GM23338 (cell line): ENCODE data around the gene LDHAL6A. TPM values are rescaled to one million over a fixed set of nuclear protein-coding genes. Genes with fewer than 3 reads are reported as not detected.

Experiments
- ATAC-seq: fragments of 200-7000 bp; cut with Tn5 transposase; 3 replicates; pipeline ENCODE4 v1.9.1; 2020
- DNase-seq: peaks from one replicate; pipeline ENCODE4 v3.0.0-alpha.2; 2015; ENCODE audit warnings: low spot score
- H2AFZ ChIP-seq: fragments of 200-600 bp; sonication (generic); 2 replicates; pipeline ENCODE4 v1.8.0; 2016; ENCODE audit warnings: antibody characterized with exemption, mild to moderate bottlenecking, moderate library complexity
- H3F3A ChIP-seq: fragments of 200-600 bp; sonication (generic); replicated peaks from 2 replicates; pipeline ENCODE4 v1.8.0; 2017; ENCODE audit warnings: antibody characterized with exemption, mixed run types, low read depth
- H3K27ac ChIP-seq: fragments of 200-600 bp; sonication (generic); 2 replicates; pipeline ENCODE4 v1.6.1; 2016; ENCODE audit warnings: low read depth
- H3K27me3 ChIP-seq: fragments of 200-600 bp; sonication (generic); 2 replicates; pipeline ENCODE4 v1.8.0; 2016; ENCODE audit warnings: mild to moderate bottlenecking, mixed run types, moderate library complexity; ENCODE audit not compliant: insufficient read depth
- H3K36me3 ChIP-seq: fragments of 200-600 bp; sonication (generic); 2 replicates; pipeline ENCODE4 v1.8.0; 2016; ENCODE audit warnings: mild to moderate bottlenecking; ENCODE audit not compliant: insufficient read depth
- H3K4me1 ChIP-seq: fragments of 200-600 bp; sonication (generic); 2 replicates; pipeline ENCODE4 v1.8.0; 2016; ENCODE audit warnings: mild to moderate bottlenecking, moderate library complexity; ENCODE audit not compliant: insufficient read depth
- H3K4me2 ChIP-seq: fragments of 200-600 bp; sonication (generic); 2 replicates; pipeline ENCODE4 v1.7.1; 2017; ENCODE audit warnings: mixed run types
- H3K4me3 ChIP-seq: fragments of 200-600 bp; sonication (generic); 2 replicates; pipeline ENCODE4 v1.6.1; 2016; ENCODE audit warnings: mixed run types
- H3K79me2 ChIP-seq: fragments of 200-600 bp; sonication (generic); replicated peaks from 2 replicates; pipeline ENCODE4 v1.8.0; 2017; ENCODE audit warnings: mild to moderate bottlenecking; ENCODE audit not compliant: insufficient read depth
- H3K9me2 ChIP-seq: fragments of 200-600 bp; sonication (generic); 2 replicates; pipeline ENCODE4 v1.8.0; 2017; ENCODE audit not compliant: insufficient read depth
- H4K20me1 ChIP-seq: fragments of 200-600 bp; sonication (generic); replicated peaks from 2 replicates; pipeline ENCODE4 v1.8.0; 2017; ENCODE audit warnings: mild to moderate bottlenecking; ENCODE audit not compliant: insufficient read depth
- H3K27ac Mint-ChIP-seq: 2 replicates; pipeline ENCODE4 v1.8.0; 2020; ENCODE audit warnings: inconsistent platforms, mild to moderate bottlenecking, moderate library complexity, mixed read lengths
- H3K27me3 Mint-ChIP-seq: 3 replicates; pipeline ENCODE4 v1.8.0; 2022; ENCODE audit warnings: low read depth, mild to moderate bottlenecking, moderate library complexity, mixed read lengths, inconsistent platforms; ENCODE audit not compliant: insufficient read depth, poor library complexity
- H3K36me3 Mint-ChIP-seq: 3 replicates; pipeline ENCODE4 v1.8.0; 2021; ENCODE audit warnings: low read depth, mild to moderate bottlenecking, inconsistent platforms, moderate library complexity, mixed read lengths
- H3K4me1 Mint-ChIP-seq: 3 replicates; pipeline ENCODE4 v1.8.0; 2020; ENCODE audit warnings: mild to moderate bottlenecking, inconsistent platforms, mixed read lengths
- H3K4me3 Mint-ChIP-seq: 3 replicates; pipeline ENCODE4 v1.8.0; 2021; ENCODE audit warnings: moderate library complexity, mild to moderate bottlenecking, inconsistent platforms, mixed read lengths
- H3K9me3 Mint-ChIP-seq: 3 replicates; pipeline ENCODE4 v1.8.0; 2020; ENCODE audit warnings: moderate library complexity, mild to moderate bottlenecking, inconsistent platforms, mixed read lengths
- JUNB ChIP-seq: IDR thresholded peaks from one replicate; pipeline ENCODE4 v1.6.1; 2016; ENCODE audit warnings: antibody characterized with exemption; ENCODE audit not compliant: unreplicated experiment
- NANOG ChIP-seq: IDR thresholded peaks from 2 replicates; pipeline ENCODE4 v1.6.1; 2016; ENCODE audit warnings: antibody characterized with exemption, borderline replicate concordance
- POLR2AphosphoS5 ChIP-seq: IDR thresholded peaks from 2 replicates; pipeline ENCODE4 v1.6.1; 2016; ENCODE audit warnings: antibody characterized with exemption, low read depth
- STAT1 ChIP-seq: IDR thresholded peaks from one replicate; pipeline ENCODE4 v1.6.1; 2016; ENCODE audit warnings: antibody characterized with exemption; ENCODE audit not compliant: unreplicated experiment
- ZNF331 ChIP-seq: fragments of 250-450 bp; sonication (Bioruptor Pico); IDR thresholded peaks from 2 replicates; pipeline ENCODE4 v1.5.0; 2020; ENCODE audit warnings: low read depth, mild to moderate bottlenecking, moderate library complexity
- polyA plus RNA-seq: library from polyadenylated mRNA; unstranded; fragments of >200 nt; fragmentation: Nextera tagmentation; extraction: Ambion mirVana; gene quantifications from 2 replicates; pipeline ENCODE4 v1.2.1, GENCODE V29; 2016
- total RNA-seq: library from RNA; depleted of rRNA; stranded (reverse); fragments of >200 nt; shearing (Covaris generic); gene quantifications from 2 replicates; pipeline ENCODE4 v1.2.3, GENCODE V29; 2014
- TF ChIP-seq, protein P1 (sequence below): IDR thresholded peaks from one replicate; pipeline ENCODE4 v1.6.1; 2018; ENCODE audit warnings: antibody characterized with exemption; ENCODE audit not compliant: unreplicated experiment
- TF ChIP-seq, protein P2 (sequence below), 2 experiments: fragments of 200-600 bp in 1 of 2; sonication (generic) in 1 of 2; conservative IDR thresholded peaks; 2 replicates each; pipeline versions ENCODE4 v1.5.1 to v1.6.1; 2016 to 2017; ENCODE audit warnings: antibody characterized with exemption in 2 of 2, low read depth in 2 of 2, mild to moderate bottlenecking in 2 of 2, moderate library complexity in 1 of 2
- TF ChIP-seq, protein P3 (sequence below): IDR thresholded peaks from 2 replicates; pipeline ENCODE4 v1.6.1; 2016; ENCODE audit warnings: antibody characterized with exemption

The LDHAL6A gene
- total and polyA plus RNA-seq, 2 experiments from 2014 or later: 0.10 to 0.59 TPM

DNA sequence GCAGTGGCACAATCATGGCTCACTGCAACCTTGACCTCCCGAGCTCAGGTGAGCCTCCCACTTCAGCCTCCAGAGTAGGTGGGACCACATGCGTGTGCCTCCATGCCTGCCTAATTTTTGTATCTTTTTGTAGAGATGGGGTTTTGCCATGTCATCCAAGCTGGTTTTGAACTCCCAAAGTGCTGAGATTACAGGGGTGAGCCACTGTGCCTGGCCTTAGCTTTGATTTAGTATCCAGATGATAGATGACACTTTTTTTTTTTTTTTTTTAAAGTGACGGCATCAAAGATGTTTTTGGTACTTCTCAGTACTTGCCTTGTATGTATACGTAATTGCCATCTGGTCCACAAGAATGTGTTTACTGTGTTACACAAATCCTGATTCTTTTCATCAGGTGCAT, 23.4 kb downstream of the LDHAL6A start:
- ATAC-seq (no peak), DNase-seq (no peak)
- H4K20me1 ChIP-seq: peaks cover 11% of the 10 kb centered on the region; the same call in 1 of the 2 replicates
- H3K4me1 Mint-ChIP-seq: no peaks in the 10 kb centered on the region
- TF ChIP-seq POLR2AphosphoS5: no peak
- no peaks in the 10 kb centered on the region for H3K9me2 ChIP-seq
- no peaks in the 10 kb centered on the region for H3K79me2 ChIP-seq
- H3K4me3 ChIP-seq: no peak overlapping the region
- H3K4me2 ChIP-seq: no peak overlapping the region
- H3K4me3 Mint-ChIP-seq: no peak overlapping the region
- no peaks in the 10 kb centered on the region for H3K4me1 ChIP-seq
- H3K9me3 Mint-ChIP-seq: no peaks in the 10 kb centered on the region
- H3K27ac Mint-ChIP-seq: no peak overlapping the region
- H2AFZ ChIP-seq: no peak overlapping the region
- no peaks in the 10 kb centered on the region for H3K27me3 ChIP-seq
- peaks cover 38% of the 10 kb centered on the region for H3K36me3 ChIP-seq
- H3K27ac ChIP-seq: no peak overlapping the region
- no peaks in the 10 kb centered on the region for H3K27me3 Mint-ChIP-seq
- peaks cover 60% of the 10 kb centered on the region for H3K36me3 Mint-ChIP-seq
- no peaks in the 10 kb centered on the region for H3F3A ChIP-seq

DNA sequence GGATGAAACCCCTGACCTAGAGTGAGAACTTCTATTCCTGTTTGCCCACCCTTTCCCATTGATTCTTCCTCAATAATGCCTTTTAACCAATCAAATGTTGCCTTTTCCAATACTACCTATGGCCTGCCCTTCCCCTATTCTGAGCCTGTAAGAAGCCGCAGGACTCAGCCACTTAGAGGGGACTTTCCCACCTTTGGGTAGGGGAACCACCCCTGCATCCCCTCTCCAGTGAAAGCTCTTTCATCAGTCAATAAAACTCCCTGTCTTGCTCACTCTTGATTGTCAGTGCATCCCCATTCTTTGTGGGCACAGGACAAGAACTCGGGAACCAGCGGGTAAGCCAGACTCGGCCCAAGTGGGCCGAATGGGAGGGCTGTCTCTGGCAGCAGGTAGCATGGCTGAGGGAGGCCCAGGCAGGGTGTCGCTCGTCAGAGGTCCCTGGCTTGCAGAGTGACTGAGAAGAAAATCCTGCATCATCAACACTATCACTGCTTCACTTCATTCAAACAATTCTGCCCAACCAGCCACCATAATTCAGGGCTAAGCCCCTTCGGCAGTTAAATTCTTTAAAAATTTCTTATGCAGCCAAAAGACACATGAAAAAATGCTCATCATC, 30.4 kb downstream of the LDHAL6A start:
- Mint-ChIP-seq H3K4me3 (no peak overlapping the region), H3K9me3 (no peaks in the 10 kb centered on the region), H3K27me3 (no peaks in the 10 kb centered on the region), H3K36me3 (peaks cover 36% of the 10 kb centered on the region), H3K4me1 (no peaks in the 10 kb centered on the region), H3K27ac (no peak overlapping the region)
- peaks cover 11% of the 10 kb centered on the region; the same call in 1 of the 2 replicates for H4K20me1 ChIP-seq
- DNase-seq (no peak), ATAC-seq (no peak)
- H3K27ac ChIP-seq: no peak overlapping the region
- H3K4me1 ChIP-seq: no peaks in the 10 kb centered on the region
- no peaks in the 10 kb centered on the region for H3K9me2 ChIP-seq
- no peak overlapping the region for H3K4me3 ChIP-seq
- H3K79me2 ChIP-seq: no peaks in the 10 kb centered on the region
- H3K4me2 ChIP-seq: no peak overlapping the region
- no peak overlapping the region for H2AFZ ChIP-seq
- H3K27me3 ChIP-seq: no peaks in the 10 kb centered on the region
- TF ChIP-seq ZNF331 (CRISPR knock-in tag) (no peak), JUNB (no peak), STAT1 (no peak), NANOG (no peak)
- TF ChIP-seq, protein P1, sequence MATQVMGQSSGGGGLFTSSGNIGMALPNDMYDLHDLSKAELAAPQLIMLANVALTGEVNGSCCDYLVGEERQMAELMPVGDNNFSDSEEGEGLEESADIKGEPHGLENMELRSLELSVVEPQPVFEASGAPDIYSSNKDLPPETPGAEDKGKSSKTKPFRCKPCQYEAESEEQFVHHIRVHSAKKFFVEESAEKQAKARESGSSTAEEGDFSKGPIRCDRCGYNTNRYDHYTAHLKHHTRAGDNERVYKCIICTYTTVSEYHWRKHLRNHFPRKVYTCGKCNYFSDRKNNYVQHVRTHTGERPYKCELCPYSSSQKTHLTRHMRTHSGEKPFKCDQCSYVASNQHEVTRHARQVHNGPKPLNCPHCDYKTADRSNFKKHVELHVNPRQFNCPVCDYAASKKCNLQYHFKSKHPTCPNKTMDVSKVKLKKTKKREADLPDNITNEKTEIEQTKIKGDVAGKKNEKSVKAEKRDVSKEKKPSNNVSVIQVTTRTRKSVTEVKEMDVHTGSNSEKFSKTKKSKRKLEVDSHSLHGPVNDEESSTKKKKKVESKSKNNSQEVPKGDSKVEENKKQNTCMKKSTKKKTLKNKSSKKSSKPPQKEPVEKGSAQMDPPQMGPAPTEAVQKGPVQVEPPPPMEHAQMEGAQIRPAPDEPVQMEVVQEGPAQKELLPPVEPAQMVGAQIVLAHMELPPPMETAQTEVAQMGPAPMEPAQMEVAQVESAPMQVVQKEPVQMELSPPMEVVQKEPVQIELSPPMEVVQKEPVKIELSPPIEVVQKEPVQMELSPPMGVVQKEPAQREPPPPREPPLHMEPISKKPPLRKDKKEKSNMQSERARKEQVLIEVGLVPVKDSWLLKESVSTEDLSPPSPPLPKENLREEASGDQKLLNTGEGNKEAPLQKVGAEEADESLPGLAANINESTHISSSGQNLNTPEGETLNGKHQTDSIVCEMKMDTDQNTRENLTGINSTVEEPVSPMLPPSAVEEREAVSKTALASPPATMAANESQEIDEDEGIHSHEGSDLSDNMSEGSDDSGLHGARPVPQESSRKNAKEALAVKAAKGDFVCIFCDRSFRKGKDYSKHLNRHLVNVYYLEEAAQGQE: no peak
- TF ChIP-seq, protein P2, sequence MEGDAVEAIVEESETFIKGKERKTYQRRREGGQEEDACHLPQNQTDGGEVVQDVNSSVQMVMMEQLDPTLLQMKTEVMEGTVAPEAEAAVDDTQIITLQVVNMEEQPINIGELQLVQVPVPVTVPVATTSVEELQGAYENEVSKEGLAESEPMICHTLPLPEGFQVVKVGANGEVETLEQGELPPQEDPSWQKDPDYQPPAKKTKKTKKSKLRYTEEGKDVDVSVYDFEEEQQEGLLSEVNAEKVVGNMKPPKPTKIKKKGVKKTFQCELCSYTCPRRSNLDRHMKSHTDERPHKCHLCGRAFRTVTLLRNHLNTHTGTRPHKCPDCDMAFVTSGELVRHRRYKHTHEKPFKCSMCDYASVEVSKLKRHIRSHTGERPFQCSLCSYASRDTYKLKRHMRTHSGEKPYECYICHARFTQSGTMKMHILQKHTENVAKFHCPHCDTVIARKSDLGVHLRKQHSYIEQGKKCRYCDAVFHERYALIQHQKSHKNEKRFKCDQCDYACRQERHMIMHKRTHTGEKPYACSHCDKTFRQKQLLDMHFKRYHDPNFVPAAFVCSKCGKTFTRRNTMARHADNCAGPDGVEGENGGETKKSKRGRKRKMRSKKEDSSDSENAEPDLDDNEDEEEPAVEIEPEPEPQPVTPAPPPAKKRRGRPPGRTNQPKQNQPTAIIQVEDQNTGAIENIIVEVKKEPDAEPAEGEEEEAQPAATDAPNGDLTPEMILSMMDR (conservative IDR thresholded peaks at IDR 0.05; ENCODE audit: low read depth in 2 of 2): no peak
- TF ChIP-seq, protein P3, sequence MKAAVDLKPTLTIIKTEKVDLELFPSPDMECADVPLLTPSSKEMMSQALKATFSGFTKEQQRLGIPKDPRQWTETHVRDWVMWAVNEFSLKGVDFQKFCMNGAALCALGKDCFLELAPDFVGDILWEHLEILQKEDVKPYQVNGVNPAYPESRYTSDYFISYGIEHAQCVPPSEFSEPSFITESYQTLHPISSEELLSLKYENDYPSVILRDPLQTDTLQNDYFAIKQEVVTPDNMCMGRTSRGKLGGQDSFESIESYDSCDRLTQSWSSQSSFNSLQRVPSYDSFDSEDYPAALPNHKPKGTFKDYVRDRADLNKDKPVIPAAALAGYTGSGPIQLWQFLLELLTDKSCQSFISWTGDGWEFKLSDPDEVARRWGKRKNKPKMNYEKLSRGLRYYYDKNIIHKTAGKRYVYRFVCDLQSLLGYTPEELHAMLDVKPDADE: no peak
- H3F3A ChIP-seq: no peaks in the 10 kb centered on the region
- peaks cover 19% of the 10 kb centered on the region for H3K36me3 ChIP-seq
